Tracheal epithelial cell (primary cell): Measurements from ENCODE around the gene KCNK6. TPM values are rescaled to one million over a fixed set of nuclear protein-coding genes. Genes with fewer than 3 reads are reported as not detected.

Experiments
- total RNA-seq: library from RNA; depleted of rRNA; stranded (reverse); fragments of >200 nt; gene quantifications from 2 replicates; pipeline ENCODE4 v1.2.1, GENCODE V29; 2014

Gene KCNK6
- total RNA-seq, result 19.8 and 25.1 TPM in 2 replicates

DNA sequence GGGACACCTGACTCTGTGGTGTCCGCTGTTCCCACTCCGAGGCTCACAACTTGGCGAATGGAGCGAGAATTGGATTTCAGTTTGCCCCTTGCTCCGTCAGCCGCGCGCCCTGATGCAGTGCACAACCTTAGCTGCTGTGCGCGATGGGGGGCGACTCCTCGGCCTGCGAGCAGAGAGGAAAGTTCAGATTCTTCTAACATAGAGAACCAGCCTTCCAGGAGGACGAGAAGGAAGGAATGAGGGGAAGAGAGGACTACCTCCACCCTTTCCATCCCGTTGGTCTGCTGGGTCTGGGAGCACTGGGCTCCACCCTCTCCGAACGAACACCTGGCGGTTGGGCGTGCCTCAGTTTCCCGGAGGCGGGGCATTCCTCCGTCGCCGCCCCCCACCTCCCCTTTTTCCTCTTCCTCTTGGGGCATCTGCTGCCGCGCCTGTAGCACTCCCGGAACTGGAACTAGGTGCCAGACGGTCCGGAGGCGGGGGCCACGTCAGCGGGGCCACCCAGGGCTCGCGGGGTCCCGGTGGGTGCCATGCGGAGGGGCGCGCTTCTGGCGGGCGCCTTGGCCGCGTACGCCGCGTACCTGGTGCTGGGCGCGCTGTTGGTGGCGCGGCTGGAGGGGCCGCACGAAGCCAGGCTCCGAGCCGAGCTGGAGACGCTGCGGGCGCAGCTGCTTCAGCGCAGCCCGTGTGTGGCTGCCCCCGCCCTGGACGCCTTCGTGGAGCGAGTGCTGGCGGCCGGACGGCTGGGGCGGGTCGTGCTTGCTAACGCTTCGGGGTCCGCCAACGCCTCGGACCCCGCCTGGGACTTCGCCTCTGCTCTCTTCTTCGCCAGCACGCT, at the start of gene KCNK6:
Gene KCNK6, plus strand, starts transcription at position 425 of the 838 bp plus-strand sequence. Its CDS starts 106 bp downstream, at position 531.

DNA sequence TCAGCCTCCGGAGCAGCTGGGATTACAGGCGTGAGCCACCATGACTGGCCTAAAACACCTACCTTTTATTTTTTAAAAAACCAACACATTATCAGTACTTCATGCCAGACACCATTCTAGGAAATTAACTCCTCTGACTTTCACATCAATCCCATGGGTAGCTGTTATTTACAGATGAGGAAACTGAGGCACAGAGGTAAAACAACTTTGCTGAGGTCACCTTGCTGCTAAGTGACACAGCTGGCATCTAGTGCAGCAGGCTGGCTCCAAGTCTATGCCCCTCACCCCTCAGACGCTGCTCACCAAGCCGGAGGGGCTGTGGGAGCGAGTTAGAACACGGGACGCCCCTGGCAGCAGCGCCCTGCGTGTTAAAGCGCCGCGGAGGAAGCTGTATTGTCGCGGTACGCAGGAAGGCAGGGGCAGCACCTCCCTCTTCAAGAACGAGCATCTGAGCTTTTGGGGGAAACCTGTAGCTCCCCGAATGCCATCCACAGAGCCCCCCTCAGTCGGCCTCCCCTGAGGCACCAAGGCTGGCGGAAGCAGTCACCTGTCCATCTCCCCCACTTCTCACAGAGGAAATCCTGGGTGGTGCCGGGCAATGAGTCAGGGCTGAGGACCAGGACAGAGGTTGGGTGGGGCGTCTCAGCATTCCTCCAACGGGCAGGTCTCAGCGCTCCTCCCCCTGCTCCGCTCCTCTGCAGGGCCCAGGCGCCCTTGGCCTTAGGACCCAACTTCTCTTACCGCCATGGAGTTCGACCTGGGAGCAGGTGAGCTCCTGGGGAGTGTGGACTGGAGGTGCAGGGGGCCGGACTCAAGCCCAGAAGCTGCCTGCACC, 15.9 kb upstream of the KCNK6 start, which contains the start of gene C19orf33:
Gene C19orf33, plus strand, starts transcription at position 735 of the 835 bp plus-strand sequence. Its CDS starts 11 bp downstream, at position 746.

DNA sequence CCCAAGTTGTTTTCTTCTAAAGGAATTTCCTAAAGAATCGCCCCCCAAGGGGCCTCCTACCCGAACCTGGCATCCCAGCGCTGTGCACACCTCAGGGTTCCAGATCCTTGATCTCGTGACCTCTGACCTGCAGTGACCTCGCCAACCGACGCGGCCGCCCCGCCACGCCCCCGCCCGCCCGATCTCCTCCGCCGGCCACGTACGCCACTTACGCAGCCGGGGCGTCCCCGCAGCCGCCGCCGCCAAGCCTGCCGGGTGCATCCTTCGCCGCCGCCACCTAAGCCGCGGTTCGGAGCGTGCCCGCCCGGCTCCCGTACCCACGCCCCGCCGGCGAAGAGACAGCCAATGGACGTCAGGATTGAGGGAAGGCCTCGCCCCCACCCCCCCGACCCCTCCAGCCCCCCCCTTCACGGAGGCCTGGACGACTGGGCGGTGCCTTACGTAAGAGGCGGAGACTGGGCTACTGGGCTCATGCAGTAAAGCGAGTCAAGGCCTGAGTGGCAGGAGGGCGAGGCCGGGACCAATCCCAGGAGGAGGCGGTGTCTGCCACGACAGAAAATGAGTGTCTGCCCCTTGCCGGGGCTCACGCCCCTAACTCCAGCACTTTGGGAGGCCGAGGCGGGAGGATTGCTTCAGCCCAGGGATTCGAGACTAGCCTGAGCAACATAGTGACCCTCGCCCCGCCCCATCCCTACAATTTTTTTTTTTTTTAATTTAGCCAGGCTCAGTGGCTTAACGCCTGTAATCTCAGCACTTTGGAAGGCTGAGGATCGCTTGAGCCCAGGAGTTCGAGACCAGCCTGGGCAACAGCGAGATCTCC, 3.8 kb upstream of the KCNK6 start, which contains the start of gene YIF1B:
Gene YIF1B, minus strand, starts transcription at position 291 of the 820 bp plus-strand sequence. Its CDS starts 30 bp downstream, at position 261.

DNA sequence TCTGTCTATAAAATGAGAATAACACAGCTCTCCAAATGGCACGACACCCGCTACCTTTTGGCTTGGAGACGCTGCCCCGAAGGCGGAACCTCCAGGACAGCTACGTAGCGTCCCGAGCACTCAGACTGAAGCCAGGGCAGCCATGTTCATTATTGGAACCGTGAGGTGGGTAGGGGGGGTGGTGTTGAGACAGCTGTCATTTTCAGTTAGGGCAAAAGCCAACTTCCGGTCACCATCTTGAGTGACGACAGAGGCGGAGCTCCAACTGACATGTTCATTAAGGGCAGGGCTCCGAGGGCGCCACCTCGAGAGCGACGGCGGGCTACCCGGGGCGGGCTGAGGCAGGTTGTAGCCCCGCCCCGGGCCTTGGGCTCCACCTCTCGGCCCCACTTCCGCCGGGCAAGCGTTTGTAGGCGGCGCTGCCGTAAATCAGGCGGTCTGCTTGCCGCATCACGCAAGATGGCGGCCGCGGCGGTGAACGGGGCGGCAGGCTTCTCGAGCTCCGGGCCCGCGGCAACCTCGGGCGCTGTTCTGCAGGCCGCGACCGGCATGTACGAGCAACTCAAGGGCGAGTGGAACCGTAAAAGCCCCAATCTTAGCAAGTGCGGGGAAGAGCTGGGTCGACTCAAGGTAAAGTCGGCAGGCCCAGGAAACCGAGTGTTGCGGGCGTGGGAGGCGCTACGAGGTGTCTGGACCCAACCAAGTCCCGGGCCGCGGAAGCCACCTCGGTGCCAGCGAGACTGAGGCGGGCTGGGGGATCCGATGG, 54.9 kb downstream of the KCNK6 start, which contains the start of gene PSMD8:
Gene PSMD8, plus strand, starts transcription at position 240 of the 766 bp plus-strand sequence. Its CDS starts 31 bp downstream, at position 271.

Other genes starting within 250 kb of the KCNK6 start
- gene DPF1, start 95.6 kb upstream of the KCNK6 start, total RNA-seq, result 0.96 TPM in 1 of 2 replicates, not detected in the other
- 1.5 and 6.7 TPM in 2 replicates for gene PPP1R14A, start 63.5 kb upstream of the KCNK6 start, total RNA-seq
- 1,543 and 2,177 TPM in 2 replicates for gene SPINT2, start 55.3 kb upstream of the KCNK6 start, total RNA-seq
- gene C19orf33, start 15.6 kb upstream of the KCNK6 start, total RNA-seq, result 263 and 298 TPM in 2 replicates
- 36.7 and 75.2 TPM in 2 replicates for gene YIF1B, start 3.9 kb upstream of the KCNK6 start, total RNA-seq
- 2.9 and 3.8 TPM in 2 replicates for gene CATSPERG, start 16.0 kb downstream of the KCNK6 start, total RNA-seq
- gene PSMD8, start 54.7 kb downstream of the KCNK6 start, total RNA-seq, result 317 and 329 TPM in 2 replicates
- under 0.01 TPM in 1 of 2 replicates, not detected in the other for gene GGN, start 68.2 kb downstream of the KCNK6 start, total RNA-seq
- gene SPRED3, start 68.9 kb downstream of the KCNK6 start, total RNA-seq, result under 0.01 and 0.24 TPM in 2 replicates
- gene FAM98C, start 83.2 kb downstream of the KCNK6 start, total RNA-seq, result 10.6 and 21.5 TPM in 2 replicates
- not detected in 2 replicates for gene RASGRP4, start 106.4 kb downstream of the KCNK6 start, total RNA-seq
- gene RYR1, start 113.8 kb downstream of the KCNK6 start, total RNA-seq, result 0.48 and 5.5 TPM in 2 replicates